ENCODE measurements around the gene ACTL9. TPM values are rescaled to one million over a fixed set of nuclear protein-coding genes. Genes with fewer than 3 reads are reported as not detected.
"Not testable (repeated sequence)": the region's sequence is repeated elsewhere in the genome, so short reads cannot be mapped to it uniquely, and the experiment has no call there.

Gene ACTL9
- not detected in 2 replicates for total RNA-seq (2014; rRNA removed; shearing (Covaris generic))
- polyA plus RNA-seq (2014; cell fraction: nucleus; rRNA removed) = not detected in 2 replicates

GRCh38 chr19:8698433-8699063, at the start of gene ACTL9:
TSS of gene ACTL9 (minus strand) at chr19:8698795. CDS start at chr19:8698701, 94 bp downstream.
- no peak for DNase-seq (ENCODE audit: extremely low read depth, low read depth)

GRCh38 chr19:8739291-8740065, 40.9 kb upstream of the ACTL9 start:
- DNase-seq (ENCODE audit: extremely low read depth, low read depth) = not testable (repeated sequence)

GRCh38 chr19:8738377-8738776, 39.8 kb upstream of the ACTL9 start:
- no peak for DNase-seq (ENCODE audit: extremely low read depth, low read depth)

- no peak for DNase-seq (ENCODE audit: extremely low read depth, low read depth)
Observed at GRCh38 chr19:8731428-8732169, 33.0 kb upstream of the ACTL9 start.

GRCh38 chr19:8724276-8724675, 25.7 kb upstream of the ACTL9 start:
- DNase-seq (ENCODE audit: extremely low read depth, low read depth) = no peak

GRCh38 chr19:8722032-8722431, 23.4 kb upstream of the ACTL9 start:
- no peak for DNase-seq (ENCODE audit: extremely low read depth, low read depth)

- DNase-seq (ENCODE audit: extremely low read depth, low read depth) = no peak
Observed at GRCh38 chr19:8721334-8721733, 22.7 kb upstream of the ACTL9 start, which contains the start of gene OR2Z1. TSS of gene OR2Z1 (plus strand) at chr19:8721634. CDS start at chr19:8731029, 9,395 bp downstream.

- DNase-seq (ENCODE audit: extremely low read depth, low read depth) = not testable (repeated sequence)
Observed at GRCh38 chr19:8710337-8710736, 11.7 kb upstream of the ACTL9 start.

GRCh38 chr19:8705742-8706141, 7.1 kb upstream of the ACTL9 start:
- no peak for DNase-seq (ENCODE audit: extremely low read depth, low read depth)

- not testable (repeated sequence) for DNase-seq (ENCODE audit: extremely low read depth, low read depth)
Observed at GRCh38 chr19:8705304-8705703, 6.7 kb upstream of the ACTL9 start.

- no peak for DNase-seq (ENCODE audit: extremely low read depth, low read depth)
Observed at GRCh38 chr19:8703223-8703622, 4.6 kb upstream of the ACTL9 start.

- no peak for DNase-seq (ENCODE audit: extremely low read depth, low read depth)
Observed at GRCh38 chr19:8702350-8702749, 3.8 kb upstream of the ACTL9 start.

- no peak for DNase-seq (ENCODE audit: extremely low read depth, low read depth)
Observed at GRCh38 chr19:8700956-8701355, 2.4 kb upstream of the ACTL9 start.

- DNase-seq (ENCODE audit: extremely low read depth, low read depth) = no peak
Observed at GRCh38 chr19:8699908-8700307, 1.3 kb upstream of the ACTL9 start.

GRCh38 chr19:8697671-8698432, 743 bp downstream of the ACTL9 start:
- DNase-seq (ENCODE audit: extremely low read depth, low read depth) = no peak

GRCh38 chr19:8696993-8697392, 1.6 kb downstream of the ACTL9 start:
- no peak for DNase-seq (ENCODE audit: extremely low read depth, low read depth)

GRCh38 chr19:8695911-8696310, 2.7 kb downstream of the ACTL9 start:
- no peak for DNase-seq (ENCODE audit: extremely low read depth, low read depth)

- DNase-seq (ENCODE audit: extremely low read depth, low read depth) = no peak
Observed at GRCh38 chr19:8695501-8695900, 3.1 kb downstream of the ACTL9 start.

GRCh38 chr19:8690753-8691539, 7.6 kb downstream of the ACTL9 start:
- no peak for DNase-seq (ENCODE audit: extremely low read depth, low read depth)

- no peak for DNase-seq (ENCODE audit: extremely low read depth, low read depth)
Observed at GRCh38 chr19:8688930-8689329, 9.7 kb downstream of the ACTL9 start.
